ENCODE data around the gene ADAMTS9. TPM values are rescaled to one million over a fixed set of nuclear protein-coding genes. Genes with fewer than 3 reads are reported as not detected.

ADAMTS9 gene
- total RNA-seq, 1 donor from 2014 or later: 74.1 TPM

DNA sequence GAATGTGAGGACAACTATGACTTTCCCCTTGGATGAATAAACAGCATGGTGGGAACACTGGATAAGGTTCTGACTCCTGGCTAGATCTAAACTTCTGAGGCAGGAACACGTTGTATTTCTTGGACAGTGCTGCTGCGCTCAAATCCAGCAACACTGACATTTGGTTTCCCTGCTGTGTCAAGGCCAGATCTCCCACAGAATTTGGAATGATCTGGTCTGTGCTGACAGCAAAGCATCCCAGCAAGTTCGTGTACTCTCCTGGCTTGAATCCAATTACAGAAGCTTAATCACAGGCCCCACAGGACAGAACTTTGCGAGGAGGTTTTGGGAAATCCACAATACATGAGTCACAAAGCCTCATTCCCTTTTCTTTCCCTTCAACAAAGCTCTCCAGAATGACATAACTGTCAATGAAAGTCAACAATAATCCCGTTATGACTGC lies 92.5 kb downstream of the ADAMTS9 start:
- intact Hi-C loops (cut with DNase I): loop anchor here (1.0 kb wide), 1 partner anchor 91 kb away; no protein-coding TSS in a partner anchor
- no peaks in the 10 kb centered on the region for H3K27me3 ChIP-seq
- TF ChIP-seq, protein P1, sequence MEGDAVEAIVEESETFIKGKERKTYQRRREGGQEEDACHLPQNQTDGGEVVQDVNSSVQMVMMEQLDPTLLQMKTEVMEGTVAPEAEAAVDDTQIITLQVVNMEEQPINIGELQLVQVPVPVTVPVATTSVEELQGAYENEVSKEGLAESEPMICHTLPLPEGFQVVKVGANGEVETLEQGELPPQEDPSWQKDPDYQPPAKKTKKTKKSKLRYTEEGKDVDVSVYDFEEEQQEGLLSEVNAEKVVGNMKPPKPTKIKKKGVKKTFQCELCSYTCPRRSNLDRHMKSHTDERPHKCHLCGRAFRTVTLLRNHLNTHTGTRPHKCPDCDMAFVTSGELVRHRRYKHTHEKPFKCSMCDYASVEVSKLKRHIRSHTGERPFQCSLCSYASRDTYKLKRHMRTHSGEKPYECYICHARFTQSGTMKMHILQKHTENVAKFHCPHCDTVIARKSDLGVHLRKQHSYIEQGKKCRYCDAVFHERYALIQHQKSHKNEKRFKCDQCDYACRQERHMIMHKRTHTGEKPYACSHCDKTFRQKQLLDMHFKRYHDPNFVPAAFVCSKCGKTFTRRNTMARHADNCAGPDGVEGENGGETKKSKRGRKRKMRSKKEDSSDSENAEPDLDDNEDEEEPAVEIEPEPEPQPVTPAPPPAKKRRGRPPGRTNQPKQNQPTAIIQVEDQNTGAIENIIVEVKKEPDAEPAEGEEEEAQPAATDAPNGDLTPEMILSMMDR (IDR thresholded peaks at IDR 0.05): no peak
- H3K9me3 ChIP-seq: no peaks in the 10 kb centered on the region
- peak overlapping the region in 1 of 2 donors; percentile 51 for H3K27ac ChIP-seq
- peaks cover 0 to 43% of the 10 kb centered on the region in 2 donors for H3K36me3 ChIP-seq
- H3K4me3 ChIP-seq: no peak overlapping the region
- no peaks in the 10 kb centered on the region for H3K4me1 ChIP-seq
- DNase-seq (ENCODE audit: low spot score in 2 of 2): peak in 1 of 2 donors; percentile 68

DNA sequence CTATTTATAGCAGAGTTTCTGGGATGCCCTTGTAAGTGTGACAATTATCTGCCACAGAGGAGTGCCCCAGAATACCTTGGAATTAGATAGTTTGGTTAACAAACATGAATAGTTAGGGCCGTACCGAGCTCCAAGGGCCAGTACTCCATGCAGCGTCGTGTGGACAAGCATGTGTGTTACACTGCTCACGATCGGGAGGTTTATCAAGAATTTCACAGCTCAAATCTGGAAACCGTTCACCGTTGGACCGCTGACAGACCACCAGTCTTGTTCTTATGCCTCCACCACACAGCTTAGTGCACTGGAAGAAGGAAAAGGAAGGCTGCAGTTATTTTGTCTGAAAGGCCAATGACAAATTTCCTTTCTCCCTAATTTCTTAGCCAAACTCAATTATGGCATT lies 93.7 kb downstream of the ADAMTS9 start:
- TF ChIP-seq, protein P1 (IDR thresholded peaks at IDR 0.05): no peak
- Histone ChIP-seq H3K4me1 (no peaks in the 10 kb centered on the region), H3K27ac (no peak overlapping the region), H3K27me3 (no peaks in the 10 kb centered on the region), H3K36me3 (peaks cover 0 to 32% of the 10 kb centered on the region in 2 donors), H3K4me3 (no peak overlapping the region), H3K9me3 (no peaks in the 10 kb centered on the region)
- DNase-seq (ENCODE audit: low spot score in 2 of 2): no peak
- intact Hi-C loops (cut with DNase I): no loop called here

DNA sequence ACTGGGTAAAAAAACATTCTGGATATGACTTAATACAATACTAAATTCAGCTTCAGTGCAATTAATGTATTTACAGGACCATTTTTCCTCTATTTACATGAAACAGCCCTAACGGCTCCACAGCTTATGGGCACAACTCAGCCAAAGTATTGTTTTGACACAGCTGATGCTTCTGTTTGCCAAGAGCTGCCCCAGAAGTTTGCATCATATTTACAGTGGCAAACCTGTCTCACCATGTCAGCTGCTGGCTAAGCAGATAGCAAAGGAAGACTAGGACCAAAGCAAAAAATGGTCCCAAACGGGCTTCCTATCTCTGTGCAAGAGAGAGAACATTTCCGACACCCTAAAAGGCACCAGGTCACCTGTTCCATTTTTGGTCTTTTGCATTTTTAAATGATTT lies 94.5 kb downstream of the ADAMTS9 start:
- DNase-seq (ENCODE audit: low spot score in 2 of 2): no peak
- no peaks in the 10 kb centered on the region for H3K9me3 ChIP-seq
- H3K4me1 ChIP-seq: no peaks in the 10 kb centered on the region
- intact Hi-C loops (cut with DNase I): no loop called here
- H3K27ac ChIP-seq: peak overlapping the region in 1 of 2 donors; percentile 14
- H3K27me3 ChIP-seq: no peaks in the 10 kb centered on the region
- peaks cover 0 to 24% of the 10 kb centered on the region in 2 donors for H3K36me3 ChIP-seq
- TF ChIP-seq, protein P1 (IDR thresholded peaks at IDR 0.05): no peak
- no peak overlapping the region for H3K4me3 ChIP-seq

DNA sequence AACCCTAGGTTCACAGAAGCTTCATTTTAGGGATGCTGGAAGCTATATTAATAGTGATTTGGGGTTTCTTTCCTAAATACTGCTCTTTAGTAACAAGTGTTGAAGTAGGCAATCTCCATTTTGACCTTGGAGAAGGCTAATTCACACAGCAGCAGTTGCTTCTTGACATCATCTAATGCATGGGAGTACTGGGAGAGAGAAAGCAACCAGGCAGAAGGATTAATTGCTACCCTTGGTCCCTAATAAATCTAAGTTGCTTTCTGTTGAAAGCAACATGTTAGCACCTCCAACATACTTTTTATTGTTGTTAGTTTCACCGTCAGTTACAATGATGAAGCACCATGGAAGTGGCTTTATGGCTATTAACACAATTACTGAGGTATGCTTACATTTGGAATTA lies 96.2 kb downstream of the ADAMTS9 start:
- Histone ChIP-seq H3K9me3 (no peaks in the 10 kb centered on the region), H3K4me3 (no peak overlapping the region), H3K4me1 (no peaks in the 10 kb centered on the region), H3K27ac (no peak overlapping the region), H3K36me3 (peaks cover 0 to 11% of the 10 kb centered on the region in 2 donors), H3K27me3 (no peaks in the 10 kb centered on the region)
- TF ChIP-seq, protein P1 (IDR thresholded peaks at IDR 0.05): no peak
- DNase-seq (ENCODE audit: low spot score in 2 of 2): no peak
- intact Hi-C loops (cut with DNase I): no loop called here

DNA sequence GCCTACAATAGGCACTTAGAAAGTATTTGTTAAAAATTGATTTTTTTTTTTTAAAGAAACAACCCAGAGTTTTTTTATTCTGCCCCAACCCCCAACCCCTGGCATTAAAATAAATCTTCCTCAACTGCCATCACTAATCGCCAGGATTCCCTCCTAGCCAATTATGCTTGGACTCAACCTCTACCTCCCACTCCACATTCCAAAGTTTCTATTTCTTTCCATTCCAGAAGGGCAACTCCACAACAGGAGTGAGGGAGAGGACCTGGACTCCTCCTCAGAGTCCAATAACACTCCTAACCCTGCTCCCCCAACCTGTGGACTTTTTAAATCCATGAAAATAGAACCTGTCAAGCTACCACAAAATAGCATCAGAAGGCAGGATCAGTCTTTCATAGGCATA lies 99.4 kb downstream of the ADAMTS9 start:
- Histone ChIP-seq H3K4me1 (no peaks in the 10 kb centered on the region), H3K27ac (no peak overlapping the region), H3K4me3 (no peak overlapping the region), H3K27me3 (no peaks in the 10 kb centered on the region), H3K36me3 (peaks cover 0 to 5% of the 10 kb centered on the region in 2 donors), H3K9me3 (no peaks in the 10 kb centered on the region)
- TF ChIP-seq, protein P1 (IDR thresholded peaks at IDR 0.05): no peak
- no peak for DNase-seq (ENCODE audit: low spot score in 2 of 2)
- intact Hi-C loops (cut with DNase I): no loop called here

DNA sequence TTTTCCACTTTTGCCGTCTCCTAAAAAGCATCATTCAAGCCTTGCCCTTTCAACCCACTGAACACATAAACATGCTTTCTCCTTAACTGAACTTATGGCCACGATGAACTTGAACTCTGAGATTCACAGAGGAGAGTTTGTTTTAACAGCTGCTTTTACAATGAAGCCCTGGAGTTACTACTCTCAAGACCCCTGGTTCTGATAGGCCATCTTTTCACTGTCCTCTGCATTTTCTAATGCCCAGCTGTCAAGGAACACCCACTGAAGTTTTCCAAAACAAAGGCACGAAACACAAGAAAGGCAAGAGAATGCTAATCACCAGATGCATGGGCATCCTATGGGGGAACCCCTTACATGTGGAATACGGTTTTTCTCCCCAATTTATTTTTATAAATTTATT lies 100.8 kb downstream of the ADAMTS9 start:
- no peaks in the 10 kb centered on the region for H3K27me3 ChIP-seq
- H3K36me3 ChIP-seq: no peaks in the 10 kb centered on the region
- DNase-seq (ENCODE audit: low spot score in 2 of 2): no peak
- H3K4me3 ChIP-seq: no peak overlapping the region
- TF ChIP-seq, protein P1 (IDR thresholded peaks at IDR 0.05): no peak
- H3K27ac ChIP-seq: no peak overlapping the region
- intact Hi-C loops (cut with DNase I): no loop called here
- no peaks in the 10 kb centered on the region for H3K4me1 ChIP-seq
- H3K9me3 ChIP-seq: no peaks in the 10 kb centered on the region

Data from ascending aorta (tissue), 2 donors.